K562 (cell line): ENCODE data around the gene URI1.

Source experiments
- ARID3B ChIP-seq: fragments of 250-450 bp; sonication (Bioruptor Pico); IDR thresholded peaks from 2 replicates; pipeline ENCODE4 v1.4.0; 2020; ENCODE audit warnings: borderline replicate concordance
- ATF2 ChIP-seq: sonication (generic); formaldehyde crosslinking; IDR thresholded peaks from 2 replicates; pipeline ENCODE4 v1.8.1; 2022; ENCODE audit warnings: missing genetic modification reagents
- EZH2 ChIP-seq: IDR thresholded peaks from 2 replicates; pipeline ENCODE4 v1.6.1; 2012; ENCODE audit warnings: low read depth, mild to moderate bottlenecking, inconsistent platforms, low read length, borderline replicate concordance
- ILK ChIP-seq: fragments of 450-650 bp; IDR thresholded peaks from 2 replicates; pipeline ENCODE4 v1.6.1; 2016; ENCODE audit warnings: missing genetic modification characterization, low read depth, mild to moderate bottlenecking, missing compliant biosample characterization, moderate library complexity, borderline replicate concordance
- MXI1 ChIP-seq: IDR thresholded peaks from 2 replicates; pipeline ENCODE4 v1.6.1; 2011; ENCODE audit warnings: low read depth, mild to moderate bottlenecking, improper control_type of control experiment, low read length
- NRF1 ChIP-seq, 2 experiments: fragments of 450-650 bp; IDR thresholded peaks in 1 of 2; conservative IDR thresholded peaks in 1 of 2; 2 replicates each; pipeline ENCODE4 v1.6.1; 2014; ENCODE audit warnings: mild to moderate bottlenecking in 2 of 2
- POLR2A ChIP-seq: fragments of 450-650 bp; conservative IDR thresholded peaks from 2 replicates; pipeline ENCODE4 v1.6.1; 2016
- SREBF2 ChIP-seq: sonication (generic); formaldehyde crosslinking; IDR thresholded peaks from 2 replicates; pipeline ENCODE4 v1.4.0; 2020; ENCODE audit warnings: mild to moderate bottlenecking, missing genetic modification reagents
- ZBTB49 ChIP-seq: sonication (generic); formaldehyde crosslinking; IDR thresholded peaks from 2 replicates; pipeline ENCODE4 v1.8.0; 2022; ENCODE audit warnings: missing genetic modification reagents, mild to moderate bottlenecking, borderline replicate concordance

- no peak for TF ChIP-seq MXI1
- TF ChIP-seq SREBF2 (CRISPR knock-in tag), result no peak
- no peak for TF ChIP-seq POLR2A
- TF ChIP-seq NRF1 (conservative IDR thresholded peaks at IDR 0.05 in 1 of 2, IDR thresholded peaks at IDR 0.05 in 1 of 2), result no peak
- no peak for TF ChIP-seq ILK (tag)
- no peak for TF ChIP-seq ZBTB49
- TF ChIP-seq ARID3B (CRISPR knock-in tag), result no peak
- no peak for TF ChIP-seq ATF2
- no peak for TF ChIP-seq EZH2
Observed at GRCh38 chr19:30062065-30062906, 120.2 kb downstream of the URI1 start.
